ENCODE measurements around the gene FGF21. TPM values are rescaled to one million over a fixed set of nuclear protein-coding genes. Genes with fewer than 3 reads are reported as not detected.

The FGF21 gene
- total RNA-seq, 2 donors from 2014 or later: not detected

GRCh38 chr19:48741129-48741999, 14.0 kb upstream of the FGF21 start:
- H3K27ac Mint-ChIP-seq: no peak overlapping the region
- peaks cover 4% of the 10 kb centered on the region for H3K27me3 Mint-ChIP-seq
- H3K4me1 Mint-ChIP-seq: peaks cover 9% of the 10 kb centered on the region
- no peaks in the 10 kb centered on the region for H3K9me3 Mint-ChIP-seq
- H3K4me3 Mint-ChIP-seq: no peak overlapping the region
- ATAC-seq (replicated peaks): no peak
- no peaks in the 10 kb centered on the region for H3K36me3 Mint-ChIP-seq (ENCODE audit: low read depth)

- no peak overlapping the region for H3K4me3 Mint-ChIP-seq
- H3K27me3 Mint-ChIP-seq: peaks cover 5% of the 10 kb centered on the region
- no peaks in the 10 kb centered on the region for H3K9me3 Mint-ChIP-seq
- ATAC-seq (replicated peaks): no peak
- peaks cover 10% of the 10 kb centered on the region for H3K4me1 Mint-ChIP-seq
- H3K36me3 Mint-ChIP-seq (ENCODE audit: low read depth): no peaks in the 10 kb centered on the region
- no peak overlapping the region for H3K27ac Mint-ChIP-seq
These were observed 13.2 kb upstream of the FGF21 start for GRCh38 chr19:48742096-48742495.

GRCh38 chr19:48745208-48745995, 9.9 kb upstream of the FGF21 start:
- Mint-ChIP-seq H3K36me3 (ENCODE audit: low read depth) (no peaks in the 10 kb centered on the region), H3K4me3 (peak overlapping the region; percentile 57), H3K27ac (no peak overlapping the region), H3K9me3 (no peaks in the 10 kb centered on the region), H3K27me3 (peaks cover 5% of the 10 kb centered on the region), H3K4me1 (peaks cover 6% of the 10 kb centered on the region)
- peak; percentile 68 for ATAC-seq (replicated peaks)

- H3K9me3 Mint-ChIP-seq: no peaks in the 10 kb centered on the region
- peaks cover 5% of the 10 kb centered on the region for H3K27me3 Mint-ChIP-seq
- H3K27ac Mint-ChIP-seq: no peak overlapping the region
- ATAC-seq (replicated peaks): no peak
- H3K4me1 Mint-ChIP-seq: peaks cover 6% of the 10 kb centered on the region
- no peaks in the 10 kb centered on the region for H3K36me3 Mint-ChIP-seq (ENCODE audit: low read depth)
- peak overlapping the region; percentile 57 for H3K4me3 Mint-ChIP-seq
These were observed 9.2 kb upstream of the FGF21 start for GRCh38 chr19:48746110-48746509.

GRCh38 chr19:48746738-48747575, 8.4 kb upstream of the FGF21 start, which contains the start of gene IZUMO1:
TSS of gene IZUMO1 (minus strand) at chr19:48746909. CDS start at chr19:48745859, 1,050 bp downstream.
- peaks cover 6% of the 10 kb centered on the region for H3K4me1 Mint-ChIP-seq
- peaks cover 5% of the 10 kb centered on the region for H3K27me3 Mint-ChIP-seq
- ATAC-seq (replicated peaks): peak; percentile 87
- H3K9me3 Mint-ChIP-seq: no peaks in the 10 kb centered on the region
- H3K4me3 Mint-ChIP-seq: peak within 1 kb of the TSS; percentile 57
- no peaks in the 10 kb centered on the region for H3K36me3 Mint-ChIP-seq (ENCODE audit: low read depth)
- peak within 1 kb of the TSS; percentile 50 for H3K27ac Mint-ChIP-seq

GRCh38 chr19:48749571-48750198, 5.6 kb upstream of the FGF21 start:
- no peaks in the 10 kb centered on the region for H3K9me3 Mint-ChIP-seq
- no peaks in the 10 kb centered on the region for H3K36me3 Mint-ChIP-seq (ENCODE audit: low read depth)
- no peak overlapping the region for H3K4me3 Mint-ChIP-seq
- H3K27me3 Mint-ChIP-seq: peaks cover 15% of the 10 kb centered on the region
- H3K4me1 Mint-ChIP-seq: peaks cover 14% of the 10 kb centered on the region
- ATAC-seq (replicated peaks): no peak
- no peak overlapping the region for H3K27ac Mint-ChIP-seq

GRCh38 chr19:48750351-48750750, 5.0 kb upstream of the FGF21 start:
- no peak for ATAC-seq (replicated peaks)
- no peak overlapping the region for H3K27ac Mint-ChIP-seq
- peaks cover 15% of the 10 kb centered on the region for H3K27me3 Mint-ChIP-seq
- H3K4me1 Mint-ChIP-seq: peaks cover 14% of the 10 kb centered on the region
- H3K36me3 Mint-ChIP-seq (ENCODE audit: low read depth): no peaks in the 10 kb centered on the region
- no peaks in the 10 kb centered on the region for H3K9me3 Mint-ChIP-seq
- H3K4me3 Mint-ChIP-seq: no peak overlapping the region

- H3K9me3 Mint-ChIP-seq: no peaks in the 10 kb centered on the region
- no peak overlapping the region for H3K27ac Mint-ChIP-seq
- H3K4me1 Mint-ChIP-seq: peaks cover 13% of the 10 kb centered on the region
- peaks cover 15% of the 10 kb centered on the region for H3K27me3 Mint-ChIP-seq
- peak overlapping the region; percentile 14 for H3K4me3 Mint-ChIP-seq
- H3K36me3 Mint-ChIP-seq (ENCODE audit: low read depth): no peaks in the 10 kb centered on the region
- no peak for ATAC-seq (replicated peaks)
These were observed 4.4 kb upstream of the FGF21 start for GRCh38 chr19:48750771-48751504.

GRCh38 chr19:48751845-48752495, 3.4 kb upstream of the FGF21 start:
- no peaks in the 10 kb centered on the region for H3K36me3 Mint-ChIP-seq (ENCODE audit: low read depth)
- peaks cover 8% of the 10 kb centered on the region for H3K4me1 Mint-ChIP-seq
- peaks cover 10% of the 10 kb centered on the region for H3K27me3 Mint-ChIP-seq
- no peaks in the 10 kb centered on the region for H3K9me3 Mint-ChIP-seq
- H3K27ac Mint-ChIP-seq: no peak overlapping the region
- ATAC-seq (replicated peaks): peak; percentile 7
- peak overlapping the region; percentile 62 for H3K4me3 Mint-ChIP-seq

GRCh38 chr19:48752496-48753365, 2.6 kb upstream of the FGF21 start, which contains the start of gene FUT1:
TSS of gene FUT1 (minus strand) at chr19:48752641. CDS start at chr19:48751281, 1,360 bp downstream.
- ATAC-seq (replicated peaks): peak; percentile 79
- no peaks in the 10 kb centered on the region for H3K36me3 Mint-ChIP-seq (ENCODE audit: low read depth)
- H3K27ac Mint-ChIP-seq: no peak within 1 kb of the TSS
- H3K4me3 Mint-ChIP-seq: peak within 1 kb of the TSS; percentile 78
- peaks cover 8% of the 10 kb centered on the region for H3K4me1 Mint-ChIP-seq
- H3K9me3 Mint-ChIP-seq: no peaks in the 10 kb centered on the region
- H3K27me3 Mint-ChIP-seq: peaks cover 10% of the 10 kb centered on the region

GRCh38 chr19:48755787-48756186, 463 bp downstream of the FGF21 start:
- Mint-ChIP-seq H3K4me1 (peaks cover 12% of the 10 kb centered on the region), H3K36me3 (ENCODE audit: low read depth) (no peaks in the 10 kb centered on the region), H3K27ac (no peak overlapping the region), H3K4me3 (no peak overlapping the region), H3K27me3 (peaks cover 10% of the 10 kb centered on the region), H3K9me3 (no peaks in the 10 kb centered on the region)
- ATAC-seq (replicated peaks): no peak

- H3K27ac Mint-ChIP-seq: no peak overlapping the region
- H3K36me3 Mint-ChIP-seq (ENCODE audit: low read depth): no peaks in the 10 kb centered on the region
- no peaks in the 10 kb centered on the region for H3K9me3 Mint-ChIP-seq
- H3K4me3 Mint-ChIP-seq: no peak overlapping the region
- H3K27me3 Mint-ChIP-seq: peaks cover 15% of the 10 kb centered on the region
- ATAC-seq (replicated peaks): no peak
- H3K4me1 Mint-ChIP-seq: peaks cover 13% of the 10 kb centered on the region
These were observed 888 bp downstream of the FGF21 start for GRCh38 chr19:48756212-48756611.

All from activated T-helper 17 cell treated with anti-CD3 and anti-CD28 coated beads, Interleukin-2, amount 50 U/mL, for 72 hours (primary cell).